LNCaP clone FGC (cell line): Measurements from ENCODE around the gene CD19.

Source experiments
- DNase-seq: peaks from one replicate; pipeline ENCODE4 v3.0.0-alpha.2; 2011; ENCODE audit warnings: low read depth
- H3K4me3 ChIP-seq: 2 replicates; pipeline ENCODE4 v1.5.1; 2011; ENCODE audit warnings: mild to moderate bottlenecking, low read depth, low read length, control low read depth
- TF ChIP-seq, protein P1 (sequence below): IDR thresholded peaks from 2 replicates; pipeline ENCODE4 v1.5.1; 2012; ENCODE audit warnings: mild to moderate bottlenecking; ENCODE audit not compliant: control insufficient read depth, insufficient read depth; ENCODE audit errors: extremely low read depth

CD19 gene

DNA sequence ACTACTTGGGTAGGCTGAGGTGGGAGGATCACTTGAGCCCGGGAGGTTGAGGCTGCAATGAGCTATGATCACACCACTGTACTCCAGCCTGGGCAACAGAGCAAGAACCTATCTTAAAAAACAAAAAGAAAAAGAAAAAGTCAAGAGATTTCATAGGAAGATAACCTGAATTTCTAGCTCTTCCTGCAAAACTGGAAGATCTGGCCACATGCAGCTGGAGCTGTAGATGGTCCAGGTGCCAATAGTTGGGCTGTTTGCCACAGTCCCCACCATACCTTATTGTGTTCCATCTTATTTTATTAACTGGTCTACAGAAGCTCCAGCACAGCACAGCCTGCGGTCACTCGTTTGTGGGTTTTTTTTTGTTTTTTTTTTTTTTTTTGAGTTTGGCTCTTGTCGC lies 38.5 kb upstream of the CD19 start:
- peak; percentile 26 for DNase-seq
- TF ChIP-seq, protein P1, sequence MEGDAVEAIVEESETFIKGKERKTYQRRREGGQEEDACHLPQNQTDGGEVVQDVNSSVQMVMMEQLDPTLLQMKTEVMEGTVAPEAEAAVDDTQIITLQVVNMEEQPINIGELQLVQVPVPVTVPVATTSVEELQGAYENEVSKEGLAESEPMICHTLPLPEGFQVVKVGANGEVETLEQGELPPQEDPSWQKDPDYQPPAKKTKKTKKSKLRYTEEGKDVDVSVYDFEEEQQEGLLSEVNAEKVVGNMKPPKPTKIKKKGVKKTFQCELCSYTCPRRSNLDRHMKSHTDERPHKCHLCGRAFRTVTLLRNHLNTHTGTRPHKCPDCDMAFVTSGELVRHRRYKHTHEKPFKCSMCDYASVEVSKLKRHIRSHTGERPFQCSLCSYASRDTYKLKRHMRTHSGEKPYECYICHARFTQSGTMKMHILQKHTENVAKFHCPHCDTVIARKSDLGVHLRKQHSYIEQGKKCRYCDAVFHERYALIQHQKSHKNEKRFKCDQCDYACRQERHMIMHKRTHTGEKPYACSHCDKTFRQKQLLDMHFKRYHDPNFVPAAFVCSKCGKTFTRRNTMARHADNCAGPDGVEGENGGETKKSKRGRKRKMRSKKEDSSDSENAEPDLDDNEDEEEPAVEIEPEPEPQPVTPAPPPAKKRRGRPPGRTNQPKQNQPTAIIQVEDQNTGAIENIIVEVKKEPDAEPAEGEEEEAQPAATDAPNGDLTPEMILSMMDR = no peak
- no peak overlapping the region for H3K4me3 ChIP-seq

DNA sequence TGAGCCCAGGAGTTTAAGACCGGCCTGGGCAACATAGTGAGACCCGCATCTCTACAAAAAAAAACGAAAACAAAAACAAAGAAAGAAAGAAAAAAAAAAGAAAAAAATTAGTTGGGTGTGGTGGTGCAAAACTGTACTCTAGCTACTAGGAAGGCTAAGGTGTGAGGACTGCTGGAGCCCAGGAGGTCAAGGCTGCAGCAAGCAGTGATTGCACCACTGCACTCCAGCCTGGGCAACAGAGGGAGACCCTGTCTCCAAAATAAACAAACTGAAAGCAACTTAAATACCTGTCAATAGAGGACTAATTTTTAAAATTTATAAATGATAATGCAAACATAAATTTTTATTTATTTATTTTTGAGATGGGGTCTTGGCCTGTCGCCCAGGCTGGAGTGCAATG lies 36.2 kb upstream of the CD19 start:
- H3K4me3 ChIP-seq = no peak overlapping the region
- DNase-seq = no peak
- TF ChIP-seq, protein P1 = no peak

DNA sequence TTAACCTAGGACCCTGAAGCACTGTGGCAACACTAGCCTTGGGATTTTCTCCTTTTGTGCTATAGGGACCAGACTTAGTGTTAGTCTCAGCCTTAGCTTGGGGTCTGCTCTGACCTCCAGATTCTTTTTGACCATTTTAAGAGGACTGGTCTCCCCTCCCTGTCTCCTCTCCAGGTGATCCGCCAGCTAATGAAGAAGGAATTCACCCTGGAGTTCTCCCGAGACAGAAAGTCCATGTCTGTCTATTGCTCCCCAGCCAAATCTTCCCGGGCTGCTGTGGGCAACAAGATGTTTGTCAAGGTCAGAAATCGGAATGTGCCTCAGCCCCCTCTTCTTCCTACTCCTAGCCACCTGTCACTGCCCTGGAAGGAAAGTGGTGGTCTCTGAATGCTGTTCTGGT lies 33.9 kb upstream of the CD19 start:
- no peak overlapping the region for H3K4me3 ChIP-seq
- no peak for DNase-seq
- TF ChIP-seq, protein P1 = no peak

DNA sequence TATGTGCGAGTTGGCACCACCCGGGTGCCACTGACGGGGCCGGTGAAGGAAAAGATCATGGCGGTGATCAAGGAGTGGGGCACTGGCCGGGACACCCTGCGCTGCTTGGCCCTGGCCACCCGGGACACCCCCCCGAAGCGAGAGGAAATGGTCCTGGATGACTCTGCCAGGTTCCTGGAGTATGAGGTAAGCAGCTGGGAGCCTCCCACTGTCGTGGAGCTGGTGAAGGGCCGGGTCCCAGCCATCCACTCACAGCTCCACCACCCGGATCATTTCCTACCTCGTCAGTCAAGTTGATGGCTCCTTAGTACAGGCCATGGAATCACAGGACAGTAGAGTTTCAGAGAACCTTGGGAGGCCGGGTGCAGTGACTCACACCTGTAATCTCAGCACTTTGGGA lies 33.5 kb upstream of the CD19 start:
- TF ChIP-seq, protein P1 = no peak
- H3K4me3 ChIP-seq = no peak overlapping the region
- DNase-seq = no peak

DNA sequence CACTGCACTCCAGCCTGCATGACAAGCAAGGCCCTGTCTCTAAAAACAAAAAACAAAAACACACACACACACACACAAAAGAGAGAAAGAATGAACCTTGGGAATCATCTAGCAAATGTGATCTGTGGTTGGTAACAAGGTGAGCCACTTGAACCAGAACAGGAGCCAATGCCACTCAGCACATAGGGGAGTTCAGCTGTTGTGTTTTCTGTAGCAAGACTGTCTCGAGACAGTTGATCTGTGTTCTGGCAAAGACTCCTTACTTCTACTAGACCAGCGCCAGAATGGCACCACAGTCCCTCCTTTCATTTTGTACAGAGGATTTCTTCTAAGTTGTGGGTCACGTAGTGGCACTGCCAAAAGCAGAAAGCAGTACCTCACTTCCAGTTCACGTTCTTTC lies 32.8 kb upstream of the CD19 start:
- DNase-seq = no peak
- TF ChIP-seq, protein P1 = no peak
- H3K4me3 ChIP-seq = no peak overlapping the region

DNA sequence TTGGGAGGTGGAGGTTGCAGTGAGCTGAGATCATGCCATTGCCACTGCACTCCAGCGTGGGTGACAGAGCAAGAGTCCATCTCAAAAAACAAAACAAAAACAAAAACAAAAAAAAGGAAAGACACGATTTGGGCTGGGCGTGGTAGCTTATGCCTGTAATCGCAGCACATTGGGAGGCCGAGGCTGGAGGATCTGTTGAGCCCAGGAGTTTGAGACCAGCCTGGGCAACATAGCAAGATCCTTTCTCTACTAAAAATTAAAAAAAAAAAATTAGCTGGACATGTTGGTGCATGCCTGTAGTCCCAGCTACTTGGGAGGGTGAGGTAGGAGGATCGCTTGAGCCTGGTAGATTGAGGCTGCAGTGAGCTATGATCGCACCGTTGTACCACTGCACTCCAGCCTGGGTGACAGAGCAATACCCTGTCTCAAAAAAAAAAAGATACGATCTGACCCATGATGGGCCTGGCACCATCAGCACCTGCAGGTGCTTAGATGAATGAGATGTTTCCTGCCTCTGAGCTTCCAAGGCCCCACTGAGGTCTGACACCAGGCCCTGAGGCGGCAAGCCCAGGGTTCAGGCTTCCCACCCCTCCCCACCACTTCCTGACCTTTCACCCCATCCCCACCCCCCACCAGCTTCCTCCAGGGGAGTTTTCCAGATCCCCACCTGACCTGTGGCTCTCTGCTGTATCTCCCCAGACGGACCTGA lies 31.7 kb upstream of the CD19 start:
- TF ChIP-seq, protein P1 = no peak
- no peak overlapping the region for H3K4me3 ChIP-seq
- no peak for DNase-seq

DNA sequence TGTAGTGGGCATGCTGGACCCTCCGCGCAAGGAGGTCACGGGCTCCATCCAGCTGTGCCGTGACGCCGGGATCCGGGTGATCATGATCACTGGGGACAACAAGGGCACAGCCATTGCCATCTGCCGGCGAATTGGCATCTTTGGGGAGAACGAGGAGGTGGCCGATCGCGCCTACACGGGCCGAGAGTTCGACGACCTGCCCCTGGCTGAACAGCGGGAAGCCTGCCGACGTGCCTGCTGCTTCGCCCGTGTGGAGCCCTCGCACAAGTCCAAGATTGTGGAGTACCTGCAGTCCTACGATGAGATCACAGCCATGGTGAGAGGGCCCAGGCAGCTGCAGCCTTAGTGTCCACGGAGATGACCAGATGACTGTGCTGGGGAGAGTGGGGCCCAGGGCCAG lies 31.2 kb upstream of the CD19 start:
- DNase-seq = no peak
- no peak overlapping the region for H3K4me3 ChIP-seq
- TF ChIP-seq, protein P1 = no peak
